Stimulated activated effector memory CD8-positive, alpha-beta T cell treated with anti-CD3 and anti-CD28 coated beads, Interleukin-12 subunit alpha, Interleukin-12 subunit beta, amount 100 ng/mL, for 72 hours (primary cell): ENCODE results near the gene COMT.
"Not testable (repeated sequence)": the region's sequence is repeated elsewhere in the genome, so short reads cannot be mapped to it uniquely, and the experiment has no call there.

ENCODE experiments used
- ATAC-seq: fragments of 150-1000 bp; cut with Tn5 transposase; 2 replicates; pipeline ENCODE4 v1.10.0; 2021
- DNase-seq, 2 donors: peaks; one replicate each; pipeline ENCODE4 v3.0.0; 2021 to 2022; ENCODE audit warnings: low spot score in 2 of 2
- H3K27ac Mint-ChIP-seq: one replicate; pipeline ENCODE4 v1.8.0; 2022; ENCODE audit warnings: mild to moderate bottlenecking, mixed read lengths
- H3K36me3 Mint-ChIP-seq: one replicate; pipeline ENCODE4 v1.8.0; 2022; ENCODE audit warnings: mild to moderate bottlenecking, mixed read lengths
- H3K4me1 Mint-ChIP-seq: one replicate; pipeline ENCODE4 v1.8.0; 2022; ENCODE audit warnings: mixed read lengths
- H3K4me3 Mint-ChIP-seq: one replicate; pipeline ENCODE4 v1.8.0; 2022; ENCODE audit warnings: mild to moderate bottlenecking, mixed read lengths
- H3K9me3 Mint-ChIP-seq: one replicate; pipeline ENCODE4 v1.8.0; 2022; ENCODE audit warnings: mixed read lengths

COMT gene

DNA sequence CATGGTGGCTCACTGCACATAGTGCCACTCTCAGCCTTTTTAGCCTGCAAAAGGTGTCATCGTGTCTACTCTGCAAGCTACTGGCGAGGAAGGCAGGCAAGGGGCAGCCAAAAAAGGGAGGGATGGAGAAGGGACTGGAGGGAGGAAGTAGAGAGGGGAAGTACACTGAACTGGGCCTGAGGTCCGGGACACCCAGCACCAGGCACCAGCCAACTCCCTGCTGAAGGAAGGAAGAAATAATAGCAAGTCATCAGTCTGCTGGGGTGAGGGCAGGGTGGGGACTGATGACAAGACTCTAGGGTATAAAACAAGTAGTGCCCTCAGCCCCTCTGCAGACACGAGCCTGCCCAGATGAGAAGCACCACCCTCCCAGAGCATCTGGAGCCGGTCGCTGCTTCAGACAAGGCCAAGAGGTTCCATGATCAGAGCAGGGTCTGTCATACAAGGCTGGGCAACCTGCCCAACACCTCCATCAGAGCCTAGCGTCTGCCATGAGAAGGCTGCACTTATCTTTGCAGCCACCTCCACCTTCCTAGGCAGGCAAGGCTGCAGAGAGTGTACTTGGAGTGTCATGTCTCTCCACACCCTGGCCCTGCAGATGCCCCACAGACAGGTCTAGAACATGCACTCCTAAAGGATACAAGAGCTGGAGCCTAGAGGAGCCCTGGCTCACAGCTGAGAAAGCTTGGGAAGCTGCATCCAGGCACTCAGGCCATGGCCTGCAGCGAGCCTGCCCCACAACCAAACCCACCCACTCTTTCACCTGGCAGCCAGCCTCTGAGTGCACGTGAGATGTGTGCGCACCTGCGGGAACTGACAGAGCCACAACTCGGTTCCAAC lies 9.0 kb upstream of the COMT start:
- peaks cover 11% of the 10 kb centered on the region for H3K4me1 Mint-ChIP-seq
- DNase-seq: no peak
- ATAC-seq: no peak
- no peak overlapping the region for H3K4me3 Mint-ChIP-seq
- H3K27ac Mint-ChIP-seq: no peak overlapping the region
- no peaks in the 10 kb centered on the region for H3K36me3 Mint-ChIP-seq
- H3K9me3 Mint-ChIP-seq: peaks cover 14% of the 10 kb centered on the region

DNA sequence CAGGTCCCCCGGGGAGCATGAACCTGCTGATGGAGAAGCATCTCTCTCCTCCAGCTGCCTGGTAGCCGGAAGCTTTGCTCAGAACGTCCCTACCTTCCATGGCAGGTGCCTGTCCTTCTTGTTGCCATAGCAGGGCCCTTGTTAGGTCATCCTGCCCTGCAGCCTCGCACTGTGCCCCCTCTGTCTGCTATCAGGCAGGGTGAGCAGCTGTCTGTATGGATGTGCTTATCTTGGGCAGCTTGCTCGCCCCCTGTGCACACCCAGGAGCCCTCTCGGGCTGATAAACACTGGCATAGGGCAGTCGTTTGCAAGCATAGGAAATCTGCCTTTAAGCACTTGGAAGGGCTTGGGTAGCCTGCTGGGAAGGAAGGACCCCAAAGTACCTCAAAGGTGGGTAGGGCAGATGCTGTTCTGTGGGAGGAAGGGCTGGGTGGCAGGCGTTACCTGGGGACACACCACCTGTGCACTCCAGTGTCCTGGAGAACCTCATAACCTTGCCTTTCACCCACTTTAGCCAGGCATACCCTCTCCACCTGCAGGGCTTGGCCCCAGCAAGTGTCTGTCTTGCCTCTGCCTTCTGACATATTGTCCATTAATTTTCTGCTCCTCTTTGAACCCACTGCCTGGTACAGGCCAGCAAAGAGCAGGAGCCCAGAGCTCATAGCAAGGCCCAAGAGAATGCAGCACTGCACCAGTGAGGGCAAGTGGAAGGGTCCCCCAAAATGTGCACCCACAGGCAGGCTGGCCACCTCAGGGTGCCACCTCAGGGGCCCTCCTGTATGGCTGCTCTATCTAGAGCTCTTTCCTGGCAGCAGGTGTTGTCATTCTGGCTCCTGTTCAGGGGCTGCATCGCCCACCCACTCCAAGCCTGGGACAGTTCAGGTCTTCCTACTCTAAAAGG lies 8.0 kb upstream of the COMT start:
- Mint-ChIP-seq H3K27ac (no peak overlapping the region), H3K4me3 (no peak overlapping the region), H3K4me1 (peaks cover 11% of the 10 kb centered on the region), H3K9me3 (peaks cover 14% of the 10 kb centered on the region), H3K36me3 (no peaks in the 10 kb centered on the region)
- no peak for ATAC-seq
- DNase-seq: no peak

DNA sequence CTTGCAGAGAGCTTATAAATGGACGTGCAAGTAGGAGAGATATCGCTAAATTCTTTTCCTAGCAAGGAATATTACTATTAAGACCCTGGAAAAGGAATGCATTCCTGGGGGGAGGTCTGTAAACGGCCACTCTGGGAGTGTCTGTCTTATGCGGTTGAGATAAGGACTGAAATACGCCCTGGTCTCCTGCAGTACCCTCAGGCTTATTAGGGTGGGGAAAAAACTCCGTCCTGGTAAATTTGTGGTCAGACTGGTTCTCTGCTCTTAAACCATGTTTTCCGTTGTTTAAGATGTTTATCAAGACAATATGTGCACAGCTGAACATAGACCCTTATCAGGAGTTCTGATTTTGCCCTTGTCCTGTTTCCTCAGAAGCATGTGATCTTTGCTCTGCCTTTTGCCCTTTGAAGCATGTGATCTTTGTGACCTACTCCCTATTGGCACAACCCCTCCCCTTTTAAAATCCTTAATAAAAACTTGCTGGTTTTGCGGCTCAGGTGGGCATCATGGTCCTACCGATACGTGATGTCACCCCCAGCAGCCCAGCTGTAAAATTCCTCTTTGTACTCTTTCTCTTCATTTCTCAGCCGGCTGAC lies 6.4 kb upstream of the COMT start:
- Mint-ChIP-seq H3K9me3 (peaks cover 14% of the 10 kb centered on the region), H3K4me1 (peaks cover 11% of the 10 kb centered on the region)
- not testable (repeated sequence) for DNase-seq, ATAC-seq, H3K4me3 Mint-ChIP-seq, H3K27ac Mint-ChIP-seq, H3K36me3 Mint-ChIP-seq

DNA sequence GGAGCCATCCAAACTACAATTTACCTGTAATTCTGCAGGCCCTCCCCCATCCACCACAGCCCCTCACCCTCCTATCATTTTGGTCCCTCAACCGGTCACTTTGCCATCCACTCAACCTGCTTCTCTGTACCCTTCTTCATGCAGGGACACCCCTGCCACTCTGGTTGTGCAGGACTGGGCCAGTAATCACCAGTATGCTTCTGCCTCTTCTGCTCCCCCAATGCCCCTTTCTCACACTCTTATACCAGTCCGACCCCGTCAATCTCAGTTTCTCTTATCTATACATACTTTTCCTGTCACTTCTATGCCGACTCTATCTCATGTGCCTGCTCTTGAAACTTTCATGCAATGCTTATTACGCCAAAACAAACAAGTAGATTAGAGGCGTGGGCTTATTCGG lies 5.1 kb upstream of the COMT start:
- Mint-ChIP-seq H3K4me3 (no peak overlapping the region), H3K4me1 (peaks cover 15% of the 10 kb centered on the region), H3K9me3 (peaks cover 14% of the 10 kb centered on the region), H3K27ac (no peak overlapping the region), H3K36me3 (no peaks in the 10 kb centered on the region)
- ATAC-seq (no peak), DNase-seq (no peak)

DNA sequence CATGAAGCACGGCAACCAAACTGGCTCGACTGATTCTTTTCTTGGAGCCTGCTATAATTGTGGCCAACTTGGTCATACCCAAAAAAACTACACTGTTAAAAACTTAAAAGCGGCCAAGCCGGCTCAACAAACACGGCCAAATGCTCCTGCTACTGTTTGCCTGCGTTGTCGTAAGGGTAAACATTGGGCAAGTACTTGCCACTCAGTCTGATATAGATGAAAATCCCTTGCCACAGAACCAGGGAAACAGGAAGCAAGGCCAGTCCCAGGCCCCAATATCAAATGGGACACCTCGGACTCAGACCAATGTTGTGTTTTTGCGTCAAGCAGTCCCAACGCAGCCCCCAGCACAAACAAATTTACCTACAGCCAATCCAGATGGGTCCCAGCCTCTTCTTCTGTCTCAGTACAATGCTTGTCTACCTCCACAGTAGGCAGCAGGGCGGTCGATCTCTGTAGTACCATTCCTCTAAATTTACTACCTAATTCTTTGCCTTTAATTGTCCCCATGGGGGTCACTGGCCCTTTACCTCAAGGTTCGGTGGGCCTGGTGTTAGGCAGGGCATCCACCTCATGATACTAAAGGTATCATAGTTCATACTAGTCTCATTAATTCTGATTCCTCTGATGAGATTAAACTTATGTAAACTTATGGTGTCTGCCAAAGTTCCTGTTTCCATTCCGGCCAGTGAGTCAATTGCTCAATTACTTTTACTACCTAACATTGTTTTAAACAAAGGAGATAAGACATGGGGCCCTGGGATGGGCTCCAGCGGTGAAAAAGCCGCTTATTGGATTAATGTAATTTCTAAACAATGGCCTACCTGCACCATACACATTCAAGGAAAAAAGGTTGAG lies 3.7 kb upstream of the COMT start:
- Mint-ChIP-seq H3K9me3 (peaks cover 14% of the 10 kb centered on the region), H3K27ac (no peak overlapping the region), H3K4me3 (no peak overlapping the region), H3K4me1 (peaks cover 22% of the 10 kb centered on the region), H3K36me3 (peaks cover 9% of the 10 kb centered on the region)
- no peak for DNase-seq
- ATAC-seq: no peak

DNA sequence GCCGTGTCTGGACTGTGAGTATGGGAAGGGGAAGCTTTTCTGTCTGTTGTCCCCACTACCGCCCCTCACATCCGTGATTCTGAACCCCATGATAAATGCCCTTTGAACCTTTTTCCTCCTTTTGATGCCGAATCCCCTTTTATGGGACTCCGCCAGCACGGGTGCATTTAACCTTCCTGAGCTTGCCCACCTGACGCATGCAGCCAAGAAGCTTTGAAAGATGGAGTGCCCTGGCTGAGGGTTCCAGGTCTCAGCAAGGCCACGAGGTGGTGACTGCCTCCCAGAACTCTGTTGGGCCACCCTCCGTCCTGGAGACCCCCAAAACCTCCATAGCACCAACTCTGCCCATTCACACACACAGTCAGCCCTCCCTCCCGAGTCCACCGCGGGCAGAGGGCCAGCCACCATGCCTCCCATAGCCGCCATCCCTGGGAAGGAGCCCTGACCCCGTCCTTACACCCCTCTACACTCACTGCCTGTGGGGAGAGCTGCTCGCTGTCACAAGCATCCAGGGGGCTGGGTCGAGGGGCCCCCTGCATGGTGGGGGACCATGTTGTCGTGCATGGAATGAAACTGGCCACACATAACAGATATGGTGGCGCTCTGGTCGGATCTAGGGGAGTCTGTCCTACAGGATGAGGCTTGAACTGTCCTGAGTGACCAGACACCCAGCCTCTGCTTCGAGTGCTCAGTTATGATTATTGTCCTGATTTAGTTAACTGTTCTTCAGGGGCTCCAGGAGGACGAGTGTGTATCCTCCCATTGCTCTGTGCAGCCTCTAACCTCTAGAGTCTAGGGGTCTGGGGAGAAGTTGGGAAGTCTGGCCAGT lies 822 bp upstream of the COMT start:
- H3K9me3 Mint-ChIP-seq: peaks cover 9% of the 10 kb centered on the region

DNA sequence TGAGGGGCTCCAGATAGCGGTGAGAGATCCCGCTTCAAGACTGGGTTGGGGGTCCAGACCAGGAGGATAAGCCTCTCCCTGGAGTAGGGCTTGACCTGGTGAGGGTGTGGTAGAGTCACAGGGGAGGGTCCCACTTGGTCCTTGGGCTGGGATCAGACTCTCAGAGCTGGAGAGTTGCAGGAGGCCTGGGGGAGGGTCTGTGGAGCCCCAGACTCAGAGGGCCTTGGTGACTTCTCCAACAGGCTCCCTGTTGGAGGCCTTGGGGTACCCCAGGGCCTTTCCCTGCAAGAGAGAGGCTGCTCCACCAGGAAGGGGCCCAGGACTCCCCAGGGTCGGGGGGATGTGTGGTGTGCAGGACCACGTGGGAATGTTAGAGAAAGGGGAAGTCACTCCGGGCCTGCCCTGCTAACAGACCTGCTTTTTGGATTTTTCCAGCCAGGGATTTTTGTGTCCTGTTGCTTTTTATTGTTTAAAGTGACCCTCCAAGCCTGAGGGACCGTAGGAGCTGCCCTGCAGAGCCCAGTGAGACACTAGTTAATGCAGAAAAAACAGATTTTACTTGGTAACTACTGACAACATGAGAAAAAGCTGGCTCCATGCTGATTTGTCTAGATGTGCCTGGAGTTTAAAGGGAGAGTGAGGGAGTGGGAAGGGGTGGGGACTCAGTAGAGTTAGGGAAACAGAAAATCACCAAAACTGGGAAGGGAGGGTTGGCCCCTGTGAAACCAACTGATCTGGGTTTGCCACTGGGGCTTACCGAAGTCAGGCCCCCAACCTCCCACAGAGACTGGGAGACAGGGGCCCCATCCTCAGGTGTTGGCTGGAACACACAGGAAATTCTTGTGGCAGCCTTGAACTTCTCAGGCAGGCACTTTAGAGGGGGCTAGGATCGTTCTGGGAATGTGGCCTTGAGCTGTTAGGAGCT lies 847 bp downstream of the COMT start:
- H3K27ac Mint-ChIP-seq: peak overlapping the region; percentile 98
- H3K4me1 Mint-ChIP-seq: peaks cover 37% of the 10 kb centered on the region
- DNase-seq (peak in 1 of 2 donors; percentile 63), ATAC-seq (peak; percentile 31)
- peak overlapping the region; percentile 92 for H3K4me3 Mint-ChIP-seq
- H3K36me3 Mint-ChIP-seq: peaks cover 18% of the 10 kb centered on the region
- no peaks in the 10 kb centered on the region for H3K9me3 Mint-ChIP-seq

More for the DNA sequence above, 822 bp upstream of the COMT start:
- peaks cover 30% of the 10 kb centered on the region for H3K4me1 Mint-ChIP-seq
- H3K36me3 Mint-ChIP-seq: peaks cover 13% of the 10 kb centered on the region
- H3K27ac Mint-ChIP-seq: peak overlapping the region; percentile 98
- ATAC-seq (no peak), DNase-seq (no peak)
- peak overlapping the region; percentile 92 for H3K4me3 Mint-ChIP-seq

DNA sequence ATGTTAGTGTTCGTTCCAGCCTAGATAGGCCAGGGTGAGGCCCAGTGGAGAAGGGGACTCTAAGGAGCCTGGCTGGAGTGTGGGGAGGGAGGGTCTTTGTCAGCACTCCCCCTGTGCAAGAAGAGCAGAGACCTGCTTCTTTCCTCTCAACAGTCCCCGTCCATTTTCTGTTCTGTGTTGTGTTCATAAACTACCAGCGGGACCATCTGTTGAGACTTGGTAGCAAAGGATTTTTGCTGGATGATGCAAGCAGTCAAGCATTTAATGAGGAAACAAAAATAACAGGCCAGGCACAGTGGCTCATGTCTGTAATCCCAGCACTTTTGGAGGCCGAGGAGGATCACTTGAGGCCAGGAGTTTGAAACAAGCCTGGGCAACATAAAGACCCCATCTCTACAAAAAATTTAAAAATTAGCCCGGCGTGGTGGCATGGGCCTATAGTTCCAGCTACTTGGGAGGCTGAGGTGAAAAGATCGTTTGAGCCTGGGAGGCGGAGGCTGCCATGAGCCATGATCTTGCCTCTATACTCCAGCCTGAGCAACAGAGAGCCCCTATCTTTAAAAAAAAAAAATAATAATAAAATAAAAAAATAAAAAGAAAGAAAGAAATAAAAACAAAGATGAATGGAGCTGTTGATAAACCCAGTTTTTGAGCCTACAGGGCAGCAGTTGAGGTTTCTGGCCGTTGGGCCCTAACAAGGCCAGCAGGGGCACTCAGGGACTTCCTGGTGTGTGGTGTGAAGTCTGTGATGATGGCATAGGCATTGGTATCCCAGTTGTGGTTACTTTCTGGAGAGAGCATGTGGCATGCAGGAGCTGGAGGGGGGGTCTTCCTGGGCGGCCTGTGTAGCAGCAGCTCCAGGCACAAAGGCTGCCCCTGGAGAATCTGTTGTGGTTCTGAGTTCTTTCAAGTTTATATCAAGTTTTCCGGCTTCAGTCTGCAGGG lies 1.8 kb downstream of the COMT start:
- Mint-ChIP-seq H3K4me1 (peaks cover 39% of the 10 kb centered on the region), H3K4me3 (peak overlapping the region; percentile 92), H3K36me3 (peaks cover 23% of the 10 kb centered on the region), H3K9me3 (no peaks in the 10 kb centered on the region), H3K27ac (peak overlapping the region; percentile 98)
- DNase-seq (no peak), ATAC-seq (no peak)

DNA sequence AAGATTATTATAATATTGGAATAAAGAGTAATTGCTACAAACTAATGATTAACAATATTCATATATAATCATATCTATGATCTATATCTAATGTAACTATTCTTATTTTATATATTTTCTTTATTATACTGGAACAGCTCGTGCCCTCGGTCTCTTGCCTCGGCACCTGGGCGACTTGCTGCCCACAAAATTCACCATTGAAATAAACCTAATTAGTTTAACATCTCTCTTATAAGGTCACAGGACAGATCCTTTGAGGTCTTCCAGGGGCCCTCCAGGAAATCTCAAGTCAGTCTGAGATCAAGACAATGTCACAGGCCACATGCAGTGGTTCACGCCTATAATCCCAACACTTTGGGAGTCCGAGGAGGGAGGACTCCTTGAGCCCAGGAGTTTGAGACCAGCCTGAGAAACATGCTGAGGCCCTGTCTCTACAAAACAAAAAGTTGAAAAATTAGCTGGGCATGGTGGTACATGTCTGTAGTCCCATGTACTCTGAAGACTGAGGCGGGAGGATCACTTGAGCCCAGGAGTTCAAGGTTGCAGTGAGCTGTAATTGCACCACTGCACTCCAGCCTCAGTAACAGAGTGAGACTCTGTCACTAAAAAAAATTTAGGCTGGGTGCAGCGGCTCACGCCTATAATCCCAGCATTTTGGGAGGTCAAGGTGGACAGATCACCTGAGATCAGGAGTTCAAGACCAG lies 6.6 kb downstream of the COMT start:
- ATAC-seq (no peak), DNase-seq (no peak)
- H3K4me1 Mint-ChIP-seq: peaks cover 29% of the 10 kb centered on the region
- H3K27ac Mint-ChIP-seq: no peak overlapping the region
- H3K9me3 Mint-ChIP-seq: no peaks in the 10 kb centered on the region
- no peak overlapping the region for H3K4me3 Mint-ChIP-seq
- peaks cover 42% of the 10 kb centered on the region for H3K36me3 Mint-ChIP-seq

DNA sequence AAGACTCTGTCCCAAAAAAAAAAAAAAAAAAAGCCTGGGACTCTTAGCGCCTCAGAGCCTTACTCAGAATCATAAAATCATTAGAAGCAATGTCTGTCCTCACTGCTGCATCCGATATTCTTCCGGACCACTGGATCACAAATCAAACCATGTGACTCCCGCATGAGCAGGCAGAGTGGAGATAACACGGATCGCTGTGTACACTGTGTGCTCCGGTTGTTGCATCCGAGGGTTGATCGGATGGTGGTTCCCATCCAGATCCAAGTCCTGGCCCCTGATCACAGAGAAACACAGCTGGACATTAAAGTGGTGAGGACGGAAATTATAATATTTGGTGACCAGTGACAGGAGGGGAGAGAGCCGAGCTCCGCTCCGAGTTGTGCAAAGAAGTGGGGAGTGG lies 9.8 kb downstream of the COMT start:
- Mint-ChIP-seq H3K4me1 (peaks cover 45% of the 10 kb centered on the region), H3K9me3 (no peaks in the 10 kb centered on the region), H3K27ac (no peak overlapping the region), H3K4me3 (no peak overlapping the region), H3K36me3 (peaks cover 48% of the 10 kb centered on the region)
- ATAC-seq (no peak), DNase-seq (no peak)

DNA sequence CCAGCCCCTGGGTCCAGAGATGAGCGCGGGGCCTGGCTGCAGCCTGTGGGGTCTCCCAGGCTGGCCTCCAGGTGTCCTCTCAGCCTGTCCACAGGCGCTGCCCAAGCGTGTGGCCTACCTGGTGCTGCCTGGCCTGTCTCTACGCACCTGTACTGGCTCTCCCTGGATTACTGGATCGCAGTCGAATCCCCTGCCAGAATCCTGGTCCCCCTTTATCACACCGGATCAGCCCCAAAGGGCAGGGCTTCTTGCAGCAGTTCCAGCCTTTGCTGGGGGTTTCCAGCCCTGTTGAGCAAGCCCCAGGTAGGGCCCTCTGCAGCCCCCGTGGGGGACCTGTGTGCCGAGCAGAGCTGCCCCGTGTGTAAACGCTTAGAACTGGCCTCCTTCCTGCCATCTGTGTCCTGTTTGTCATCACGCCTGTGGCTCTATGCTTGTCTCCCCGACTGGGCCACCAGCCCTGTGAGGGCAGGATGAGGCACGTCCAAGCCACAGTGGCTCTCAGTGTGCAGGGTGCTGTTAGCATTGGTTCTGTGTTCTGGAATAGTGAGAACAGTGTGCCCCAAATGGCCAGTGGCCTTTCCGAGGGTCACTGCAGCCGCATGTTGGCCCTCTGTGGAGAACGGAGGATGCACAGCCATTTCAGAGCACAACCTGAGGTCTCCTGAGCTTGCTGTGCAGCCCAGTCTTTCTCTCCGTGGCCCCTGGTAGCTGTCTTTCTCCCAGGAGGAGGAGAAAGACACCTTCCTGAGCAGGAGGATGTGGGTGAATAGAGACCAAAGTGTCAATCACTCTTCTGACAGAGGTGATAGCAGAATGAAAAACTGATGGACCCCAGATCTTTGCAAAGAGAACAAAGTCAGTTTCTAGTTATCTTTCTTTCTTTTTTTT lies 13.9 kb downstream of the COMT start:
- peaks cover 34% of the 10 kb centered on the region for H3K4me1 Mint-ChIP-seq
- ATAC-seq: peak; percentile 78
- H3K9me3 Mint-ChIP-seq: no peaks in the 10 kb centered on the region
- DNase-seq: peak in 1 of 2 donors; percentile 56
- H3K36me3 Mint-ChIP-seq: peaks cover 18% of the 10 kb centered on the region
- H3K4me3 Mint-ChIP-seq: peak overlapping the region; percentile 36
- H3K27ac Mint-ChIP-seq: peak overlapping the region; percentile 92
